RKO (cell line): ENCODE results near the gene BCL2L13.
"Not testable (repeated sequence)": the region's sequence is repeated elsewhere in the genome, so short reads cannot be mapped to it uniquely, and the experiment has no call there.

Experiments
- DNase-seq: peaks from one replicate; pipeline ENCODE4 v3.0.0-alpha.2; 2016; ENCODE audit warnings: low spot score

The BCL2L13 gene

GRCh38 chr22:17728786-17729185 is 90.2 kb downstream of the BCL2L13 start:
- no peak for DNase-seq

DNA sequence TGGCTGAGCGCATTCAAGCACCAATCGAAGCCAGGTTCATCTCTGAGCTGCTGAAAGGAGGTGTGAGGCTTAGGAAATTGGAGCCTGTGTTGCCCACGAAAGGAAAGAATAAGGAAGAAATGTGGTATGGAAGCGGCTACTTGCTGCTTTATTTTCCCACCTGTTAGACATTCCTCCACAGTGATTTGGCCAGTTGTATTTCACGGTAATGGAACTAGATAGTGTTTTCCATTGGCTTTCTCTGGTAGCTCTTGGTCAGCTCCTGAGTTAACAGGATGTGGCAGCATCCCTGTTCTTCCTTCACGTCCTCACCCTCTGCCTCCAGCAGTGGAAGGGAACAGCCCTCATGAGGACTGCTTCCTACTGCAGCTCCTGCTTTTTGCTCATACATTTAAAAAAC is 91.0 kb downstream of the BCL2L13 start:
- DNase-seq = no peak

GRCh38 chr22:17732251-17732854 is 93.8 kb downstream of the BCL2L13 start:
- DNase-seq = no peak

DNA sequence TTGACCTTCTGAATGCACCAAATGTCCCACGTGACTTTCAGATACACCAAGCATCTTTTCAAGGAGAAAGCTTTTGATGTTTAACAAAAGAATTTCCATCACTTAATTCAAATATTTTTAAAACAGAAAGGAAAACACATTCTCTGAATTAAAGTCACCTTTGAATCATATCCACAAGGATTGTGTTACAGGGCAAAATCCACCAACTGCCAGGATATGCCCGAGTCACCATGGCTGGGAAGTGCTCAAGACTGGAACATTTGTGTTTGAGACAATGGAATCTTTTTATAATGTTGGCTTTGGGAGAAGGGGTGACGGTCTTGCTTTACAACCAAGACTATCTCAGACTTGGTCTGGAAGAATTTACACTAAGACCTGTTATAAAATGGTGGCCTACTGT is 94.9 kb downstream of the BCL2L13 start:
- DNase-seq = no peak

- DNase-seq = no peak
Observed at GRCh38 chr22:17734187-17734586, 95.6 kb downstream of the BCL2L13 start.

GRCh38 chr22:17738386-17739128 is 100.0 kb downstream of the BCL2L13 start:
- no peak for DNase-seq

DNA sequence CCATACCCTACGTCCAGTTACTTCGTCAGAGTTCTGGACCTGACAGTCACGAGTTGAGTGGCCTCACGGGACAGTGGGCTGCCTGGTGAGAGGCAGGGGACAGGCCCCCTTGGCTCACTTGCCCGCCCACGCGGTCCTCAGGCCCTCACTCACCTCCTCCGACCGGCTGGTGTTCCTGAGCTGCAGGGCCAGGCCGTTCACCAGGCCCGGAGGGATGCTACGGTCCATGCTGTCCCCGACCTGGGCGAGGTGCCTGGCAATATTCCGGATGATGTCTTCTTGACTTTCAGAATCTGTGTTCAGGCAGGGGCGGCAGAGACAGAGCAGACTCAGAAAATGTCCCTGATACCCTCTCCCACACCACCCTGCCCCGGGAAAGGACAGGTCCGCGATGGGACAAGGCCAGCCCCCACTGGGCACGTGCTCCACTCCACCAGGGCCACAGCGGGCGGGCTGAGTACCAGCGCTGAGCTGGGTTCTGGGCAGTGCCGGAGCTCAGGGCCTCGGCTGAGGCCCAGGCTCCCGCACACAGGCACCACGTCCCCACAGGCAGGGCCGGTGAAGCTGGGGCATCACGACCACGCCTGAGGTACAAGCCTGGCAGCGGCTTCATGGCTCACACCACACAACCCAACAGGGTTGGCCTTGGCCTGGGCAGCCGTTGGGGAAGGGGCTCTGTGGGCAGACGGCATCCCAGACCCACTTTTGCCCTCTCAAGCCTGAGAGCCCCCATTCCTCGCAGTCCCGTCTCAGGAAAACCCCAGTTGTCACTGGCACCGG is 100.8 kb downstream of the BCL2L13 start:
- no peak for DNase-seq

DNA sequence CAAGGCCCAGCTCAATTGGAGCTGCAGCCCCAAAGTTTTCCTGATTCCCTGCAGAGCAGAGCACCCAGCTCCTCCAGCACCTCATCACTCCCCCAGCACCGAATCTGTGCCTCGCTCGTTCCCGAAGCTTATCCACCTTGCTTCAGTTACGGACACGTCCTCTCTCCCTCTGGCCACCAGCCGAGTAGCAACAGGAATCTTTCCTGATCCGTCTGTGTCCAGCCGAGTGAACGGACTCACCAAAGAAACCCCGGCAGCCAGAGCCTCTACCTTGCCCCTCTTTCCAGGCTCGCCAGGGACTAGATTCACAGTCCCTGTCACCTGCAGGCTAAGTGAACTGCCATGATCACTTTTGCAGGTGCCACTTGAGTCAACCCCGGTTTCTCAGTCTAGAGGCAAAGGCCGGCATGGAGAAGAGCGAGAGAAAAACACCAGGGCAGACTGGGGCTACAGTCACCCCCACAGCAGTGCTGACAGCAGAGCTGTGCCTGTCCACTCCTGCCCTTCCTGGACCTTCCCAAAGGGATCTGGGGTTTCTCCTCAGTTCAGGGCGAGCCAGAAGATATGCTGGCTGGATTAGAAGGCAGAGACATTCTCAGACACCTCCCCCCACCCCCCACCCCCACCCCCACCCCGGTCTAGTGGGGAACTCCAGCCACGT is 103.4 kb downstream of the BCL2L13 start:
- no peak for DNase-seq

DNA sequence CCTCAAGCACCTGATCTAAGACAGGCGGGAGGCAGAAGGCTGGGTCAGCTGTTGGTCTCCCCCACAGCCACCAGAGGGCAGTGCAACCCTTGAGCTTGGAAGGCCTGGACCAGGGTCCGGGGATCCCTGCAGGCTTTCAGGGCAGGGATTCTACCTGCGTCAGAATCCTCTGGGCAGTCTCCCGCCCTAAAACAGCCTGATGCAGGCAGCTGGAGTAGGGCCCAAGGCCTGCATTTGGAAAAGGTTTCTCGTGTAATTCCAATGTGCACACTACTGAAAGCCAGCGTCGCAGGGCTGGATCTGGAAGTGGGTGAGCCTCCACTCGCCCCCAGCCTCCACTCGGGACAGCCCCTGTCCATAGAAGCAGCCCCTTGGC is 104.0 kb downstream of the BCL2L13 start:
- DNase-seq = peak; percentile 40

DNA sequence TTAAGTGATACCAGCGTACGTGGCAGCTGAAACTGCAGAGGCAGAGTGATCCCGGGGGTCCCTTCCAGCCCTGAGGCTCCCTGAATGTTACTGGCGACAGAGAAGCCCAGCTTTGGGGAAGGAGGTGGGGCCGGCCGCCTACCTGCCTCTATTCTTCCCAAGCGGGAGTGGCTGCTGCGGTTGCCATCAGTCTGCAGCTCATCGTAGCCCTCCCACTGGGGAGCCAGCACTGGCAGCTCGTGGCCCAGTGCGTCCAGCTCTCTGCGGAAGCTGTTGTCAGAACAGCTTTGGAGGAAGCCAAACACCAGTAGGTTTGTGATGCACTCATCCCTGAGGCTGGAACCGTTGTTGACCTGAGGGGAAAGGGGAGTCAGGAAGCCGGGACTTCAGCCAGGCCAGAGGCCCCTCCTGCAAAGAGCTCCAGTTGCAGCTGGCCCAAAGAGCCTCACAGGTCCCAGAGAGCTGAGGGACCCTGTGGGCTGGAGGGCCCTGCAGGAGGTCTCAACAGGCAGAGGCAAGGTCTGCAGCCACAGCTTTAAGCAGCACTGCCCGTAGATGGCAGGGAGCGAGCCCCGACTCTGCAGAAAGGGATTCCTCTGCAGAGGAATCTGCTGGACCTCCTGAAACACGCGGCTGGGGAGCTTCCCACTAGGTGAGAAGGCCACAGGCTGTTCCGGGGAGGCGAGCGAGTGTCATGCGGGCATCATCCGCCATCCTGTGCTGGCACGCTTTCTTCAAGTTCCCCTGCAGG is 105.3 kb downstream of the BCL2L13 start:
- no peak for DNase-seq

DNA sequence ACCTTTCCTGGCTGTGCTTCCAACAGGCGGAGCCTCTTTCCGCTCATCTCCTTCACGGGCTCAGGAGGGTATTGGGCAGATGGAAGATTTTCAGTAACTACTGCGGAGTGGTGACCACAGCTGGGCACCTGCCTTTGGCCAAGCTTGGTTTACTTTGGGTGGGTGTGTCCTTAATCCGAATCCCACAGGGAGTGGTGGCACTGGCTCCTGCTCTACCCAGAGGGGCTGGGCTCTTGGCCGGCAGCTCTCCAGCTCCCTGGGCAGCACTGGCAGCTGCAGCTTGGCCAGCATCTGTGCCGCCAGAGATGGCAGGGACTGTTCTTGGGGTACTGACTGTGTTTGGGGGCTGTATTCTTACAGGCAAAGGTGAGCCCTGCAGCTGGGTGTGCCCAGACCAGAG is 105.9 kb downstream of the BCL2L13 start:
- DNase-seq = no peak

DNA sequence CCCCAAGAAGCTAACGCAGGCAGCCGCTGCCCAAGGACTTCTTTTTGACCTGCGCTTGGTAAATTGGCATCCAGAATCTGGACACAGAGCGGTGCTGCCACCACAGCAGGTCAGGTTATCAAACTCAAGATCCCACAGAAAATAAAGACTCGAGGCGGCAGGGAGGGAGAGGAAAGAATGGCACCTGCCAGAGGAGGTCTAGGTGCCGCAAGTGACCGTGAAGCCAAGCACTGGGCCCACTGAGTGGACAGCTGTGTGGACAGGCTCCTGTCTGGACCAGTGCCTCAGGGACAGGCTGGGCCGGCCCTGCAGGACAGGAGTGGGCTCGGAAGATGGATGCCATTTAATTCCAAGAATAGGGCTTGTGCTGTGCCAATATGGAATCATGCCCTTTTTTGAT is 108.4 kb downstream of the BCL2L13 start:
- DNase-seq = no peak

GRCh38 chr22:17748555-17749353 is 110.2 kb downstream of the BCL2L13 start:
- DNase-seq = no peak

DNA sequence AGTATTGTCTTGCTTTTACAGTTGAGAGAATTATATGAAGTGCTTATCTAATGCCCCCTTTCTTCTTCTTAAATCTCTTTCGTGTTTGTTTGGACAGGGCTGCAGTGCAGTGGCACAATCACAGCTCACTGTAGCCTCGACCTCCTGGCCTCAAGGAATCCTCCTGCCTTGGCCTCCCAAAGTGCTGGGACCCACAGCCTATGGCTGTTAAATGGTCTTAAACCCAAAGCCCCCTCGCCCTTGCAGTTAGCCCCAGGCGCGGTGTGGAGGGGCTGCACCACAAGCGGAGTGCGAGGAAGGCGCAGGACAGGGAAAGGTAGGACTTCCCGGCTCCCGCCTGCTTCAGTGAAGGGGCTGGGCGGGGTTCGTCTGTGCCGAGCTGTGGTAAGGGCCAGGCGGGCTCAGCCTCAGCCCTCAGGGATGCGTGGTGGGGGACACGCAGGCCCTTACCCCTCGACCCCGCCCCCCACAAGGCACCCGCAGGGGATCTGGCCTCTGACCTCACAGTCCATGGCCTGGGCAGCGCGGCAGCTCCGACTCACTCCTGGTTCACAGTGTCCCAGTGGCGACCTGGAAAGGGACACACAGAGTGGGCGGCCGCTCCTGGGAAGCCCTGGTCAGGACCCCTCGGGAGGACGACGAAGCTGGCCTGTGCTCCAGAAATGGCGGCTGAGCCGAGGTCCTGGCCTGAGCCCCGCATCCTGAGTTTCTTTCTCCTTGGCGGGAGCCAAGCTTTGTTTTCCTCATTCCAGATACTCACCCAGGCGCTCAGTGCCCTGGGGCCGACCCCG is 111.2 kb downstream of the BCL2L13 start:
- no peak for DNase-seq

DNA sequence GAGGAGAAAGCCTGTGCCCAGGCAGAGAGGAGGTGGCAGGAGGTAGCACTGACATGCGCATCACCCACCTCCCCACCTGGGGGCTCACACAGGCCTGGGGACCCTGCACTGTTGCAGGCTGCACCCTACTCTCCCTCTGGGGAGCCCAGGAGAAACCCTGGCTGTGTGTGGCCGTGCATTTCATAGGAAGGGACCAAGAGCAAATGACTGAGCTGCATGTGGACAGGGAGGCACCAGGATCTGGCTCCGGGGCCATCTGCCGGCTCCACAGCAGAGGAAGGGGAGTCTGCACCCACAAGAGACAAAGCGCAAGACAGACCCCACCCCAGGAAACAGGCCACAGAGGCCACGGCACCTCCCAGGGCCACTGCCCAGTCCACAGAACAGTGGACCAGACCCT is 113.0 kb downstream of the BCL2L13 start:
- DNase-seq = no peak

GRCh38 chr22:17753401-17753989 is 114.9 kb downstream of the BCL2L13 start:
- DNase-seq = no peak

- no peak for DNase-seq
Observed at GRCh38 chr22:17754233-17754925, 115.8 kb downstream of the BCL2L13 start.

DNA sequence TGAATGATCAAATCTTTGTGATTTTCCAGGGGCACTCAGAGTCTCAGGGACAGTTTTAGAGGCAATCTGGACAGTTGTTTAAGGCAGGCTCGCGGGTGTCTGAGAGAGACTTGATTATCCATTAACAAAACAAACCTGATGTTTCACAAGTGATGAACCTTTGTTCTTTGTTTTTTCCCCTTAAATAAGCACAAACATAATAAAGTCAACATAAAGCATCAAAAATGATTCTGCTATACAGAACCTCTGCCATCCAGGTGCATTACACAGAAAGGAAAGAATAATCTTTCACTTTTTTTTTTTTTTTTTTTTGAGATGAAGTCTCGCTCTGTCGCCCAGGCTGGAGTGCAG is 122.6 kb downstream of the BCL2L13 start:
- no peak for DNase-seq

DNA sequence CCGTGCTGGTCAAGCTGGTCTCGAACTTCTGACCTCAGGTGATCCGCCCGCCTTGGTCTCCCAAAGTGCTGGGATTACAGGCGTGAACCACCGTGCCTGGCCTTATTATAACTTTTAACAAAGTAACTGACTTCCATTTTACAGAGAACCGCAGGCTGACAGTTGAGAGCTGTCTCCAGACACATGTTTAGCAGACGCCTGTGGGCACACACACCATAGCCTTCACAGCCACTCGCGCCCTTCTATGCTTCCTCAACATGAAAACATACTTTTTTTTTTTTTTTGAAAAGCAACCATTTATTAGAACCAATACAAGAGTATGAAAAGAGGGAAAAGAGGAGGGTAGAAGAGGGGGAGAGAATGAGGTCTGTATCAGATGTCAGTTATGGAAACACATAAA is 124.9 kb downstream of the BCL2L13 start:
- DNase-seq = not testable (repeated sequence)
